HG03354 (cell line): Measurements from ENCODE around the gene MYEOV.

Source experiments
- ATAC-seq: cut with Tn5 transposase; IDR thresholded peaks from one replicate; pipeline ENCODE4 v1.9.1; 2021; ENCODE audit warnings: mild to moderate bottlenecking; ENCODE audit not compliant: unreplicated experiment, poor library complexity, severe bottlenecking

Gene MYEOV

GRCh38 chr11:69293819-69294505 is at the start of gene MYEOV:
Gene MYEOV (plus strand): TSS chr11:69294155. CDS start chr11:69295355, 1,200 bp downstream.
- no peak for ATAC-seq

DNA sequence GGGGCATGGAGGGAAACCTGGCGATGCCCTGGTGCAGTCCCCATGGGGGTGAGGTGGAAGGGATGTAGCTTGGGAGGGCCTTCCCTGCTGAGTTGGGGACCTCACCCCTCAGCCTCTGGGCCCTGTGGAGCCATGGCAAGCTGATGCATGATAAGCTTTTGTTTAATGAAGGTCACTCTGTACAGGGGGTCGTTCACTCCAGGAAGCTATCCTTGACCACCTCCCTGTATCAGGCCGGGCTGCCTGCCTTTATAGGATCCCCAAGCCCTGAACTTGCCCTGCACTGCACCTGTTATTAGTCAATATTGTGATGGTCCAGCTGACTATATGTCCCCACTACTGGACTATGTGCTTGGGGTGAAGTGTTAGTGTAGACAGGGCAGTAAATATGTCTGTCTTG is 49.7 kb upstream of the MYEOV start:
- no peak for ATAC-seq

GRCh38 chr11:69245041-69245440 is 48.9 kb upstream of the MYEOV start:
- no peak for ATAC-seq

GRCh38 chr11:69245491-69246345 is 48.2 kb upstream of the MYEOV start:
- no peak for ATAC-seq

DNA sequence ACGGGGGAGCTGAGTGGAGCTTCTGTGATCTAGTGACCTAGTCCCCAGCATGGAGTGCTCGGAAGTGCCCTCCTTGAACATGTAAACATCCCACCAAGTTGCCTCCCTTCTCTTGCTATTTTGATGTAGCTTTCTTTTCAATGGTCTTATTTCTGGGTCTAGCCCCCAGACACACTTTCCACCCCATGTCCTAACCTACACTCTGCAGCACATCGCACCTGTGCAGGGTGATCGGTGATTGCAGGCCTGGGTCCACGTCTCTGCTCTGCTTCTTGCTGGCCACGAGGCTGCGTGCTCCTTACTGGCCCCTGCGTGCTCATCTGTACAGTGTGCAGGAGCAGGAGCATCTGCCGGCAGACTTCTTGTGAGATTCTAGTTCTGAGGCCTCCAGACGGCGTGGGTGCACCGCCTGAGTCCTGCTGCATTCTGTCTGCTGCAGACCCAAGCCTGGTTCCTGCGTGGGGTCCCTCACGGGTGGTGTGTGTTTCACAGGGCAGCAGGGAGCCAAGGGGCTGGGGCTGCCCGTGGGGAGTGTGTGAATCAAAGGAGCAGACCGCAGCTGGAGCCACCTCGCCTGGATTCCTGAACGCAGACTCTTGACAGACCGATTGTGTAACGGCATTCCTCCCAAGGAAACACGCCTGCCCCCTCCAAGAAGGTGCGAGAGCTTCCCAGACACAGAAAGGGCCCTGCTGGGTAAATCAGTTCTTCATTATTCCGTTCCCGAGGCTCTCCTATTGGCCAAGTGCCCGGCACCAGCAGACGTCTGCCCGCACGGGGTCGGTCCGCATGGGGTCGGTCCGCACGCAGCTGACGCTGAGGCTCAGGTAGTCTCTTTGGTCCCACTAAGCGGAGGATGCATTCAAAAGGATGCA is 44.4 kb upstream of the MYEOV start:
- ATAC-seq = no peak

DNA sequence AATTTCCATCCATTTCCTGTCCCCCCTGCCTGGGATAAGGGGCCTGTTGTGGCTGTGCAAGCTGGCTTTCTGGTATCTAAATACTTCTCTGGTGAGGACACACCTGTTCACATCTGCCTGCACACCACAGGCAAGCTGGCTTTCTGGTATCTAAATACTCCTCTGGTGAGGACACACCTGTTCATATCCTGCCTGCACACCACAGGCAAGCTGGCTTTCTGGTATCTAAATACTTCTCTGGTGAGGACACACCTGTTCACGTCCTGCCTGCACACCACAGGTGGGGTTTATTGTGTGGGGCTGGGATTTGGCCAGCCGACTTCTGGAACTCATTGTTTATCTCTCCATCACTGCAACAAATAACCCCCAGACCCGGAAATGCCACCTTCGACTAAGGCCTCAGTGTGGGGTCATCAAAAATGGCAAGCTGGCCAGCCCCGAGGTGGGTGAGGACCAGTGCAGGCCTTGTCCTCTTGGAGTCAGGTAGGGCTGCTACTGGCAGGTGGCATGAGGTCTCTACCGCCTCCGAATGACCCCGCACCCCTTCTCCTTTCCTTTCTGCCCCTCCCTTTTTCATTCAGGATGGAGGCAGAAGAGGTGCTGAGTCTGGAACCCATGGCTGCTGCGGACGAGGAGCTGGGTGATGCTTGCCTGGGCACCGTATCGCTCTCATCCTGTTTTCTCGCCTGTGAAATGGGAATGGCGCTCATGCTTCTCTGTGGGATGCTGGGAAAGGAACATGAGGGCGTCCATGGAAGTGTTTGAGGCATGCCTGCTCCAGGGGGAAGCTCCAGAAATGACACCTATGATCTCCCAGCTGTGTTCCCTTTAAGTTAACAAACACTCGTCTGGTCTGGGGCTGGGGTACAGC is 43.5 kb upstream of the MYEOV start:
- no peak for ATAC-seq

GRCh38 chr11:69251057-69251393 is 42.9 kb upstream of the MYEOV start:
- ATAC-seq = no peak

DNA sequence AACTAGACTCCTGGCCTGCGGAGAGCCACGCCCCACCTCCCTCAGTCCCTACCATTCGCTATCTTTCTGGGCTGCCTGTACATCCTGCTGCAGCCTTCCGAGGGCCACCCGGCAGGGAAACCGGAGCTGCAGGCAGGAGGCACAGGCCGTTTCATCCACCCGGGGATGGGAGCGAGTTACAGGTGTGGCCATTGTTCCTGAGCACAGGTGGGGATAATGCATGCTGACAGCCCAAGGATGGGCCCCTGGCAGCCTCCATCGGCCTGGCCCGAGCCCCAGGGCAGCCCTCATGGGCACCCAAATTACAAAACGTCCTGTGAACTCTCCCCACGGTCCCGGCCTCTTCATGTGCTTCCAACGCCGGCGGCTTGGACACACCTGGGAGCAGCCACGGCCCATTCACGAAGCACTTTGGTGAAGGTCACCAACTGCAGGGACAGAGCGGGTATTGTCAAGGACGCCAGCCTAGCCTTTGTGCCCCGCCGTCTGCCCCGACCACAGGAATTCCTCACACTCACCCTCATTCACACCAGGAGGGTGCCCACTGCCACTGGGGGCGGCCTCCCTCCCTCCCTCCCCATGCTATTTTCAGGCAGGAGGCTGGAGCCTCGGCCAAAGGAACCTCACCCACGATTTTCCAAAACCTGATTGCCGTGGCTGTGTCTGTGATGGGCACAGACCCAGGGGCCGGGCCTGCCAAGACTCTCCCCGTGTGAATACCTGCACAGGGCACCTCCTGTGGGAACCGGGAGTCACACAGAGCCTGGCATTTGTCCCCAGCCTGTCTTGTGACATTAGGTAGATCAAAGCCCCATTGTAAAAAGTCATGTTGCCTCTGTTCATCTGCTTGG is 42.1 kb upstream of the MYEOV start:
- ATAC-seq = no peak

GRCh38 chr11:69252490-69252837 is 41.5 kb upstream of the MYEOV start:
- ATAC-seq = no peak

GRCh38 chr11:69253028-69253427 is 40.9 kb upstream of the MYEOV start:
- ATAC-seq = no peak

- no peak for ATAC-seq
Measured at GRCh38 chr11:69257134-69257533, 36.8 kb upstream of the MYEOV start.

DNA sequence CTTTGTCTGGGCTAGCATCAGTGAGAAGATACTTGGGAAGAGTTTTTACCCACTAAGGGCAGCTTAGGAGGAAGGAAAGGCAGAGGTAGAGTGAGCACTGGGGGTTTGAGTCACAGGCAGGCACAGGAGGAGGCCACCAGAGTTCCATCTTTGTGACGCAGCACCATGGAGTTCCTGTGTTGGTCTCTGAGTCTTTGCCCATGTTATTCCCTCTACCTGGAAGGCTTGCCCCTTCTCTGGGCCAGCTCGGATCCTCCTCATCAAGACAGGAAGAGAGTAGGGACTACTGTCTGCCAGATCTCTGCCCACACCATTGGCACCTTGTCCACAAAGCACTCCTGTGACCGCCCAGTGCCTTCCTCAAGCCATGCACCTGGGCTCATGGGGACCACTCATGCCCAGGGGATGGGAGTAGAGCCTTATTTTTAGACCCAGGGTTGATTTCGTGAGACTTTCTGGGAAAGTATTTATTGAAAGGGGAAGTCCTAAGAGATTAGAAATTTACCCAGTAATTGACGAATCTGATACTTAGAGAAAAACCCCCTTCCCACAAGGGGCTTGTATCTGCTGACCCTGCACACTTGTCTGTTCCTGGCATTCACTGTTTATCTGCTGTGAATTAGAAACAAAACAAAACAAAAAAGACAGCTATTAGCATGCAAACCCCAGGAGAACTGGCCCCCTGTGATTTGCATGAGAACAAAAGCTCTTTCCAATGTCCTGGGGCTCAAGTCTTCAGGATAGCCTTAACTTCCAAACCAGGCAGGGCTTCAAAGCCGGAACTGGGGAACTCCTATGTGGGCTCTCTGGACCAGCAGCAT is 35.9 kb upstream of the MYEOV start:
- ATAC-seq = no peak

DNA sequence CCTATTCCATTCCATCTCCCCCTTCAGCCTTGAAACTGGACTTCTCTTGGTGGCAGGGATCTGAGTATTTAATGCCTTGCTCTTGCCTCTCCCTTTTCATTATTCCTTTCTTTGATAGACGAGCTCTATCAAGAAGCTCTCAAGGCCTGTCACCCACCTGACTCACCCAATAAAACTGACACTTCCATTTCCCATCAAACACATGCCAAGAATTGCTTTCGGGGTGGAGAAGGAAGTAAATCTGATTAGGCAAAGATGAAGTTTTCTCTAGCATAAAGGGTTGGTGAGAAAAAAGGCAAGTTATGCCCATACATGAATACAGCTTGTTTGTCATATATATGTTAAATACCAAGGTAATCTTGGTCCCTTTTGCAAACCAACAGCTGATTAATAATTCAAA is 34.9 kb upstream of the MYEOV start:
- ATAC-seq = no peak

GRCh38 chr11:69260622-69261021 is 33.3 kb upstream of the MYEOV start:
- ATAC-seq = no peak

DNA sequence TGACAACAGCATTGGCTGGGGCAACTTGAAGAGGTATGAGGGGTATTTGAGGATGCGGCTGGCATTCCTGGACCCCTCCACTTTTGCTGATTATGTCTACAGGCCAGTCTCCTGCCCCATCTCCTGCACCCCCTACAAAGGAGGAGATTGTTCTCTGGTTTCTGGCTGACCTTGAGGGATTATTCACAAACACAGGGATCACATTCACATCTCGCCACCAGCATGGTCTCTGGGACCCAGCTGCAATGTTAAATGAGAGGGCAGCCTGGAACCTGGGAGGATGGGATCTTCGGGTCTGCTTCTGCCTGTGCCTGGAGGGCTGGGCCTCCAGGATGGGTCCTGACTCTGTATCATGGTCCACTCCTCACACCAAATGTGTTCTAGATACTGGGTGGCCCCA is 32.8 kb upstream of the MYEOV start:
- no peak for ATAC-seq

GRCh38 chr11:69262918-69263735 is 30.8 kb upstream of the MYEOV start:
- ATAC-seq = no peak

DNA sequence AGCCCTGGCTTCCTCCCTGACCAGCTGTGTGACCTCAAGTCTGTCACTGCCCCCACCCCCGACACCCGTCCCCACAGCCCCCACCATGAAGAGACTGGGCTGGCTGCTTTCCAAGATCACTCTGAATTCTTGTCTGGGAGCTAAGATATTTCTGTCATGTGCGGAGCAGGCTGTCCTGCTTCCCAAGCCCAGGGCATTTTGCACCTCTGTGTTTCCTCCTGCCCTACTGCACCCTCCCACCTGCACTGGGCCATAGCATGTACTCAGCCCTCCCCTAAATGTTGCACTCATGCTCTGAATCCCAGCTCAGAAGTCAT is 30.3 kb upstream of the MYEOV start:
- no peak for ATAC-seq
